HG02610 (cell line): ENCODE data around the gene FHL1.

Experiments
- ATAC-seq: cut with Tn5 transposase; IDR thresholded peaks from one replicate; pipeline ENCODE4 v1.9.1; 2021; ENCODE audit warnings: mild to moderate bottlenecking, moderate library complexity; ENCODE audit not compliant: unreplicated experiment

Gene FHL1

GRCh38 chrX:136183917-136184316, 36.6 kb downstream of the FHL1 start:
- ATAC-seq: no peak

GRCh38 chrX:136185401-136186022, 38.2 kb downstream of the FHL1 start:
- ATAC-seq: no peak

GRCh38 chrX:136186023-136186413, 38.7 kb downstream of the FHL1 start:
- no peak for ATAC-seq

GRCh38 chrX:136189222-136189621, 41.9 kb downstream of the FHL1 start:
- no peak for ATAC-seq

GRCh38 chrX:136190038-136190713, 42.8 kb downstream of the FHL1 start:
- ATAC-seq: no peak

GRCh38 chrX:136191171-136191570, 43.8 kb downstream of the FHL1 start:
- ATAC-seq: no peak

GRCh38 chrX:136192135-136192534, 44.8 kb downstream of the FHL1 start:
- ATAC-seq: no peak

- ATAC-seq: no peak
These were observed 45.6 kb downstream of the FHL1 start for GRCh38 chrX:136192839-136193414.

- ATAC-seq: no peak
These were observed 46.4 kb downstream of the FHL1 start for GRCh38 chrX:136193771-136194170.

GRCh38 chrX:136194536-136194935, 47.2 kb downstream of the FHL1 start:
- ATAC-seq: no peak

GRCh38 chrX:136195247-136195646, 47.9 kb downstream of the FHL1 start:
- ATAC-seq: no peak

- no peak for ATAC-seq
These were observed 49.4 kb downstream of the FHL1 start for GRCh38 chrX:136196691-136197155.

GRCh38 chrX:136198010-136198409, 50.7 kb downstream of the FHL1 start:
- ATAC-seq: no peak

GRCh38 chrX:136198678-136199243, 51.4 kb downstream of the FHL1 start:
- ATAC-seq: no peak

- no peak for ATAC-seq
These were observed 52.0 kb downstream of the FHL1 start for GRCh38 chrX:136199365-136199764.

GRCh38 chrX:136200466-136200865, 53.1 kb downstream of the FHL1 start:
- no peak for ATAC-seq

GRCh38 chrX:136201601-136202000, 54.3 kb downstream of the FHL1 start:
- ATAC-seq: no peak

- no peak for ATAC-seq
These were observed 55.6 kb downstream of the FHL1 start for GRCh38 chrX:136202889-136203288.

GRCh38 chrX:136203438-136203837, 56.1 kb downstream of the FHL1 start:
- no peak for ATAC-seq

GRCh38 chrX:136203951-136204350, 56.6 kb downstream of the FHL1 start:
- no peak for ATAC-seq

- no peak for ATAC-seq
These were observed 57.2 kb downstream of the FHL1 start for GRCh38 chrX:136204571-136204970.

- ATAC-seq: no peak
These were observed 58.6 kb downstream of the FHL1 start for GRCh38 chrX:136205882-136206380.
